Osteoblast (primary cell): ENCODE results near the gene BBS1. TPM values are rescaled to one million over a fixed set of nuclear protein-coding genes. Genes with fewer than 3 reads are reported as not detected.

Experiments
- DNase-seq: peaks from one replicate; pipeline ENCODE4 v3.0.0; 2011; ENCODE audit warnings: low spot score, mixed read lengths; ENCODE audit not compliant: insufficient read length; ENCODE audit errors: missing footprints
- H2AFZ ChIP-seq: 2 replicates; pipeline ENCODE4 v1.6.0; 2011; ENCODE audit warnings: mild to moderate bottlenecking, low read length
- H3K27ac ChIP-seq: 2 replicates; pipeline ENCODE4 v1.5.1; 2011; ENCODE audit warnings: mild to moderate bottlenecking, low read depth, low read length, moderate library complexity
- H3K27me3 ChIP-seq: 2 replicates; pipeline ENCODE4 v1.6.0; 2012; ENCODE audit warnings: mild to moderate bottlenecking, control low read depth, inconsistent platforms, low read length, moderate library complexity; ENCODE audit not compliant: insufficient read depth
- H3K36me3 ChIP-seq: 2 replicates; pipeline ENCODE4 v1.5.1; 2011; ENCODE audit warnings: mild to moderate bottlenecking, low read length, control low read depth, moderate library complexity; ENCODE audit not compliant: insufficient read depth
- H3K4me1 ChIP-seq: 2 replicates; pipeline ENCODE4 v1.5.1; 2011; ENCODE audit warnings: mild to moderate bottlenecking, low read length, control low read depth, moderate library complexity; ENCODE audit not compliant: insufficient read depth
- H3K4me2 ChIP-seq: 2 replicates; pipeline ENCODE4 v1.6.0; 2011; ENCODE audit warnings: mild to moderate bottlenecking, low read length; ENCODE audit not compliant: insufficient read depth
- H3K4me3 ChIP-seq: fragments of 200-600 bp; sonication (generic); 3 replicates; pipeline ENCODE4 v1.5.1; 2012; ENCODE audit warnings: mild to moderate bottlenecking, low read length, inconsistent platforms; ENCODE audit not compliant: insufficient read depth
- H3K79me2 ChIP-seq: 2 replicates; pipeline ENCODE4 v1.6.0; 2012; ENCODE audit warnings: mild to moderate bottlenecking, low read length, control low read depth, inconsistent platforms; ENCODE audit not compliant: insufficient read depth
- H3K9me3 ChIP-seq: 2 replicates; pipeline ENCODE4 v1.5.1; 2011; ENCODE audit warnings: low read depth, low read length, control low read depth
- H4K20me1 ChIP-seq: 2 replicates; pipeline ENCODE4 v1.6.0; 2012; ENCODE audit warnings: mild to moderate bottlenecking, low read length, control low read depth; ENCODE audit not compliant: insufficient read depth
- total RNA-seq: library from RNA; depleted of rRNA; stranded (reverse); fragments of >200 nt; gene quantifications from 2 replicates; pipeline ENCODE4 v1.2.3, GENCODE V29; 2012
- TF ChIP-seq, protein P1 (sequence below): IDR thresholded peaks from 2 replicates; pipeline ENCODE4 v1.5.1; 2011; ENCODE audit warnings: mild to moderate bottlenecking, low read depth, low read length, moderate library complexity; ENCODE audit errors: extremely low read depth

The BBS1 gene
- total RNA-seq, 1 donor = 43.8 TPM

DNA sequence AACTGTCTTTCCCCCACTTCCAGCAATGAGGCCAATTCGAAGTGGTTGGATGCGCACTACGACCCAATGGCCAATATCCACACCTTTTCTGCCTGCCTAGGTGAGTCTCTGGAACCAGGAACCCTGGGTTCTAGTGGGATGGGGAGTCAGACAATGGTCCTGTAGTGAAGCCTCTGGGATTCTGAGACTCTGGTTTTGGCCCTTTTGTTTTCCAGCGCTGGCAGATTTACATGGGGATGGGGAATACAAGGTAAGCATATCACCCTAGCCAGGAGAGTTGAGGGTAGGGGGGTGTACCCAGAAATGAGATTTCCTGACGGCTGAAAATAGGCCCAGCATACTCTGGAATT, 530 bp downstream of the BBS1 start:
- H3K79me2 ChIP-seq = peaks cover 15% of the 10 kb centered on the region
- no peaks in the 10 kb centered on the region for H3K9me3 ChIP-seq
- peak overlapping the region; percentile 98 for H3K4me2 ChIP-seq
- H3K27ac ChIP-seq = peak overlapping the region; percentile 69
- peak overlapping the region; percentile 95 for H3K4me3 ChIP-seq
- peak; percentile 49 for DNase-seq
- TF ChIP-seq, protein P1, sequence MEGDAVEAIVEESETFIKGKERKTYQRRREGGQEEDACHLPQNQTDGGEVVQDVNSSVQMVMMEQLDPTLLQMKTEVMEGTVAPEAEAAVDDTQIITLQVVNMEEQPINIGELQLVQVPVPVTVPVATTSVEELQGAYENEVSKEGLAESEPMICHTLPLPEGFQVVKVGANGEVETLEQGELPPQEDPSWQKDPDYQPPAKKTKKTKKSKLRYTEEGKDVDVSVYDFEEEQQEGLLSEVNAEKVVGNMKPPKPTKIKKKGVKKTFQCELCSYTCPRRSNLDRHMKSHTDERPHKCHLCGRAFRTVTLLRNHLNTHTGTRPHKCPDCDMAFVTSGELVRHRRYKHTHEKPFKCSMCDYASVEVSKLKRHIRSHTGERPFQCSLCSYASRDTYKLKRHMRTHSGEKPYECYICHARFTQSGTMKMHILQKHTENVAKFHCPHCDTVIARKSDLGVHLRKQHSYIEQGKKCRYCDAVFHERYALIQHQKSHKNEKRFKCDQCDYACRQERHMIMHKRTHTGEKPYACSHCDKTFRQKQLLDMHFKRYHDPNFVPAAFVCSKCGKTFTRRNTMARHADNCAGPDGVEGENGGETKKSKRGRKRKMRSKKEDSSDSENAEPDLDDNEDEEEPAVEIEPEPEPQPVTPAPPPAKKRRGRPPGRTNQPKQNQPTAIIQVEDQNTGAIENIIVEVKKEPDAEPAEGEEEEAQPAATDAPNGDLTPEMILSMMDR = no peak
- H3K4me1 ChIP-seq = peaks cover 11% of the 10 kb centered on the region
- peak overlapping the region; percentile 97 for H2AFZ ChIP-seq
- H3K36me3 ChIP-seq = peaks cover 26% of the 10 kb centered on the region
- peaks cover 2% of the 10 kb centered on the region for H4K20me1 ChIP-seq
- no peaks in the 10 kb centered on the region for H3K27me3 ChIP-seq

DNA sequence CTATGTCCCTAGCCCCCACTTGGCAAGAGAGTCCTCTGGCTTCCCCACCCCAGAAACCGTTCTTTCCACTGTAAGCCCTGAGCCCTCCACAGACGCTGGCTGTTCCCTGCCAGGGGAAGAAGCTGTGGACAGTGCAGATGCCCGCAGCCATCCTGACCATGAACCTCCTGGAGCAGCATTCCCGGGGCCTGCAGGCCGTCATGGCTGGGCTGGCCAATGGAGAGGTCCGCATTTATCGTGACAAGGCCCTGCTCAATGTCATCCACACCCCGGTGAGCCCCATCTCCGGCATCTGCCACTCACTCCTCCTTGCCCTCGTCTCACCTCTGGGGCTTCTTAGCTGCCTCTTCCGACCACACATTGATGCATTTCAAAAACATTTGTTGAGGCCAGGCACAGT, 13.2 kb downstream of the BBS1 start:
- TF ChIP-seq, protein P1 = no peak
- Histone ChIP-seq H3K4me1 (no peaks in the 10 kb centered on the region), H3K4me3 (no peak overlapping the region), H4K20me1 (no peaks in the 10 kb centered on the region), H3K27me3 (no peaks in the 10 kb centered on the region), H3K4me2 (no peak overlapping the region), H3K9me3 (no peaks in the 10 kb centered on the region), H3K79me2 (no peaks in the 10 kb centered on the region), H2AFZ (no peak overlapping the region), H3K27ac (no peak overlapping the region), H3K36me3 (peaks cover 35% of the 10 kb centered on the region)
- DNase-seq = no peak

DNA sequence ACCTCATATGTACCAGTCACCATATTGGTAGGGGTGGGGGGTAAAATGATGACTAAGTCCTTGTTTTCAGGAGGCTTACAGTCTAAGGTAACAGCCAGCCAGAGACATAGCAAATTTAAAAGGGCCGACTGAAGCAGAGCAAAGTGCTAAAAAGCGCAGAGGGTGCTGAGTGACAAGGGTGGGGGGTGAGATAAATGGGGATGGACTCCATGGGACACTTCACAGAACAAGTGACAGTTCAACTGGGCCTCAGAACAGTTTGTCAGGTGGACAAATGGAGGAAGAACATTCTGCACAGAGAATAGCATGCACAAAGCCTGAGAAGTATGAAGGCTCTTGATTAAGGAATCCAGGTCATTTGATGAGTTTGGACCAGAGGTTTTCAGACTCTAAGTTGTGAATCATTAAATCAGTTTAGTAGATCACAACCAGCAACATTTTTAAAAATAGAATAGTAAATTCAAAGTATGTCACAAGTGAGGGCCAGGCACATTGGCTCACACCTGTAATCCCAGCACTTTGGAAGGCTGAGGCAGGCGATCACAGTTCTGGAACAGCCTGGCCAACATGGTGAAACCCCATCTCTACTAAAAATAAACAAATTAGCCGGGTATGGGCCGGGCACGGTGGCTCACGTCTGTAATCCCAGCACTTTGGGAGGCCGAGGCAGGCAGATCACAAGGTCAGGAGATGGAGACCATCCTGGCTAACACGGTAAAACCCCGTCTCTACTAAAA, 14.0 kb downstream of the BBS1 start:
- Histone ChIP-seq H3K27ac (no peak overlapping the region), H3K4me3 (no peak overlapping the region), H4K20me1 (no peaks in the 10 kb centered on the region), H3K9me3 (no peaks in the 10 kb centered on the region), H3K4me2 (no peak overlapping the region), H3K36me3 (peaks cover 32% of the 10 kb centered on the region), H2AFZ (no peak overlapping the region), H3K79me2 (no peaks in the 10 kb centered on the region), H3K4me1 (no peaks in the 10 kb centered on the region), H3K27me3 (no peaks in the 10 kb centered on the region)
- peak; percentile 77 for DNase-seq
- TF ChIP-seq, protein P1 = no peak

DNA sequence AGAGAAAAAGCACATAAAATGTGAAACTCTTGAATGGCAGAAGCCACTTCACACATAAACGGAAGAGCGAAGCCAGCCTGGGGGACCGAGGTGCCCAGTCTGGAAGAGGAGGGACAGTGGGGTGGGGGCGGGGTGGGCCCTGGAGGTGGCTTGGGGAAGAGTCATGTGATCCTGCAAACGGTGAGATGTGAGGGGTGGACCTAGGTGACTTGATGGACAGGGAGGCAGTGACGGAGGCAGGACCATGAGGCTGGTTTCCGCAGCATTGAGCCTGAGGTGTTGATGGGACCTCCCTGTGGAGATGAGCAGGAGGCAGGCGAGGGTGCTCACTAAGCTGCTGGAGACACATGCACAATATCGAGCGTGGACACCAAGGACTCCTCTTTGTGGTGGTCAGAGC, 18.6 kb downstream of the BBS1 start:
- DNase-seq = peak; percentile 26
- no peaks in the 10 kb centered on the region for H3K79me2 ChIP-seq
- H3K4me3 ChIP-seq = no peak overlapping the region
- H3K4me1 ChIP-seq = no peaks in the 10 kb centered on the region
- no peak overlapping the region for H3K4me2 ChIP-seq
- H3K9me3 ChIP-seq = no peaks in the 10 kb centered on the region
- H3K27me3 ChIP-seq = no peaks in the 10 kb centered on the region
- no peak overlapping the region for H2AFZ ChIP-seq
- TF ChIP-seq, protein P1 = no peak
- no peaks in the 10 kb centered on the region for H4K20me1 ChIP-seq
- H3K27ac ChIP-seq = no peak overlapping the region
- no peaks in the 10 kb centered on the region for H3K36me3 ChIP-seq
